DND-41 (cell line): Measurements from ENCODE around the gene AKAP5.

ENCODE experiments used
- EZH2 ChIP-seq: IDR thresholded peaks from 3 replicates; pipeline ENCODE4 v1.6.1; 2012; ENCODE audit warnings: borderline replicate concordance, low read depth, mild to moderate bottlenecking, moderate library complexity, low read length, inconsistent platforms; ENCODE audit not compliant: severe bottlenecking
- TF ChIP-seq, protein P1 (sequence below): IDR thresholded peaks from 2 replicates; pipeline ENCODE4 v1.5.1; 2012; ENCODE audit warnings: borderline replicate concordance, low read length, moderate library complexity, mild to moderate bottlenecking; ENCODE audit not compliant: poor library complexity, severe bottlenecking; ENCODE audit errors: extremely low read depth

DNA sequence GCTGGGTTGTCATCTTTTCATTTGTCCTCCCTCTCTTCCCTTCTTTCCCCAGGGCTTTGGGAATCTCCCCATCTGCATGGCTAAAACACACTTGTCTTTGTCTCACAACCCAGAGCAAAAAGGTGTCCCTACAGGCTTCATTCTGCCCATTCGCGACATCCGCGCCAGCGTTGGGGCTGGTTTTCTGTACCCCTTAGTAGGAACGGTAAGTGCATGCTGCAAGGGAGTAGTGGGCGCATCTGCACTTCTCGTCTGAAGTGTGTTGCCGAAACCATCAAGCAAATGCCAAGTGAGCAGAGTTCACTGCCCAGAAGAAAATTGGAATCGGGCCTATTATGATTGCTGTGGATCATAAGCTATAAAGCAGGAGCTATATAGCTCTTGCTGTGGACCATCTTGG lies 10.6 kb upstream of the AKAP5 start:
- TF ChIP-seq, protein P1, sequence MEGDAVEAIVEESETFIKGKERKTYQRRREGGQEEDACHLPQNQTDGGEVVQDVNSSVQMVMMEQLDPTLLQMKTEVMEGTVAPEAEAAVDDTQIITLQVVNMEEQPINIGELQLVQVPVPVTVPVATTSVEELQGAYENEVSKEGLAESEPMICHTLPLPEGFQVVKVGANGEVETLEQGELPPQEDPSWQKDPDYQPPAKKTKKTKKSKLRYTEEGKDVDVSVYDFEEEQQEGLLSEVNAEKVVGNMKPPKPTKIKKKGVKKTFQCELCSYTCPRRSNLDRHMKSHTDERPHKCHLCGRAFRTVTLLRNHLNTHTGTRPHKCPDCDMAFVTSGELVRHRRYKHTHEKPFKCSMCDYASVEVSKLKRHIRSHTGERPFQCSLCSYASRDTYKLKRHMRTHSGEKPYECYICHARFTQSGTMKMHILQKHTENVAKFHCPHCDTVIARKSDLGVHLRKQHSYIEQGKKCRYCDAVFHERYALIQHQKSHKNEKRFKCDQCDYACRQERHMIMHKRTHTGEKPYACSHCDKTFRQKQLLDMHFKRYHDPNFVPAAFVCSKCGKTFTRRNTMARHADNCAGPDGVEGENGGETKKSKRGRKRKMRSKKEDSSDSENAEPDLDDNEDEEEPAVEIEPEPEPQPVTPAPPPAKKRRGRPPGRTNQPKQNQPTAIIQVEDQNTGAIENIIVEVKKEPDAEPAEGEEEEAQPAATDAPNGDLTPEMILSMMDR: no peak
- no peak for TF ChIP-seq EZH2
